A172 (cell line): ENCODE results near the gene HDAC11. TPM values are rescaled to one million over a fixed set of nuclear protein-coding genes. Genes with fewer than 3 reads are reported as not detected.
A peak's percentile ranks its signal among the peaks of the same experiment; 100 is the strongest.

ENCODE experiments used
- DNase-seq: peaks from one replicate; pipeline ENCODE4 v3.0.0-alpha.2; 2015; ENCODE audit warnings: low spot score
- total RNA-seq: library from RNA; depleted of rRNA; stranded (reverse); fragments of >200 nt; shearing (Covaris generic); gene quantifications from 2 replicates; pipeline ENCODE4 v1.2.3, GENCODE V29; 2014

HDAC11 gene
- total RNA-seq, 1 experiment from 2014 or later: 17.4 TPM

DNA sequence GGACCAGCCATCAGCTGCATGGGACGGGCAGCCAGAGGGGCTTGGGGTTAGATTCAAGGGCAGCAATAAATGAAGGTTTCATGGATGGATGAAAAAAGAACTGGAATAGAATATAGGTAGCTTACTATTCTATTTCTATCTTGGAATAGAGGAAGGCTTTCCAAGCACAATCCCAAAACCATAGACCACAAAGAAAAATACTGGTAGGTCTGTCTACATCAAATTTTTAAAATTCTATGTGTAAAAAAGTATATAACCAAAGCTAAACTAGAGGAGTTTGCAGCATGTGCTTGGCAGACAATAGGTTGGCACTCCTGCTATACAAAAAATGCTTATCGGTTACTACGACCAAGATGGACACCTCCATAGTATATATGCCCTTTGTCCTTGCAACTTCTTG is 61.6 kb downstream of the HDAC11 start:
- peak; percentile 39 for DNase-seq

DNA sequence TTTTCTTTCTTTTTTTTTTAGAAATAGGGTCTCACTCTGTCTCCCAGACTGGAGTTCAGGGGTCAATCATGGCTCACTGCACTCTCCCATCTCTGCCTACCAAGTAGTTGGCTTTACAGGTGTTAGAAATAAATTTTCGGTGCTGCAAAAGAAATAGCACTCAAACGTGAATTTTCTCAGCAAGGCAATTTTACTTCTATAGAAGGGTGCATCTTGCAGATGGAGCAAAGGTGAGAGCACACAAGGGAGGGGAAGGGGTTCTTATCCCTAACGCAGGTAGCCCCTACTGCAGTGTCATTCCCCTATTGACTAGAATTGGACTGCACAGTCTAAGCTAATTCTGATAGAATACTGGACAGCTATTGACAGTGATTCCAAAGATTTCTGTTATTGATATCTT is 62.0 kb downstream of the HDAC11 start:
- no peak for DNase-seq

DNA sequence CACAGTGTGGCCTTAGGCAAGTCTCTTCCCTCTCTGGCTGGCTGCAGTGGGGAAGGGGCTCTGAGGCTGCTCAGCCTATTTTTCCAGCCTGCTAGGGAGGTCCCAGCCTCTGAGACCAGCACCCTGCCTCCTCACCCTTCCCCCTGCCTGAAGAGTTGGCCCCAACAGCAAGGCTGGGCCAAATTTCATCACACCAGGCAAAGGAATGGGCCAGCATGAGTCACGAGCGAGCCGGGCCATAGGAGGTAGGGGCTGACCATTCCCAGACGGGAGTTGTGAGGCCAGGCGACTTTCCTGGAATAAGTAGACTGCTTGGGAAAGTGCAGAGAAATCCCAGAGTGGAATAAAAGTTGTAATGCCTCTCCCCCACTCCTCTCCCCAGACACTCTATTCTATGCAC is 63.1 kb downstream of the HDAC11 start:
- DNase-seq: peak; percentile 91

DNA sequence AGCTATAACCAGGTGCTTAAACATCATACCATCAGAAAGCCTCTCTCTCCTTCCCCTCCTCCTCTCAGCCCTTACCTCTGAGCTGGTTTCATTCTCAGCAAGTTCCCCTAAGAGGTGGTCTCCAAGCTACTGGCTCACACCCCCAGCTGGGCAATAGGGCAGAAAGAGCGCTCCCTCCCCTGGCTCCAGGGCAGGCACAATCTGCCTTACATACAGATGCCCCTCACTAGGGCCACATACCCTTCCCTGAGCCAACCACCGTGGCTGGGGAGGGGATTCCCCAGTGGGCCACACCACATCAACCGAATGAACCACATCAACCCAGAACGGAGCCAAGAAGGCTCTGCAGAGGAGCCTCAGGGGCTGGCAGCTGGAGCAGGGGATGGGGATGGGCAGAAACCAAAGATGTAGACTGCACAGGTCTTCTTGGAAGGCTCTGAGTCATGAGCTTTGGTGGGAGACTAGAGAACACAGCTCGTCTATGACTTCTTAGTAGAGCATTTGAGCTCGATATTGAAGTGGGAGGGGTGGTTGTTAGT is 64.3 kb downstream of the HDAC11 start:
- DNase-seq: peak; percentile 94

DNA sequence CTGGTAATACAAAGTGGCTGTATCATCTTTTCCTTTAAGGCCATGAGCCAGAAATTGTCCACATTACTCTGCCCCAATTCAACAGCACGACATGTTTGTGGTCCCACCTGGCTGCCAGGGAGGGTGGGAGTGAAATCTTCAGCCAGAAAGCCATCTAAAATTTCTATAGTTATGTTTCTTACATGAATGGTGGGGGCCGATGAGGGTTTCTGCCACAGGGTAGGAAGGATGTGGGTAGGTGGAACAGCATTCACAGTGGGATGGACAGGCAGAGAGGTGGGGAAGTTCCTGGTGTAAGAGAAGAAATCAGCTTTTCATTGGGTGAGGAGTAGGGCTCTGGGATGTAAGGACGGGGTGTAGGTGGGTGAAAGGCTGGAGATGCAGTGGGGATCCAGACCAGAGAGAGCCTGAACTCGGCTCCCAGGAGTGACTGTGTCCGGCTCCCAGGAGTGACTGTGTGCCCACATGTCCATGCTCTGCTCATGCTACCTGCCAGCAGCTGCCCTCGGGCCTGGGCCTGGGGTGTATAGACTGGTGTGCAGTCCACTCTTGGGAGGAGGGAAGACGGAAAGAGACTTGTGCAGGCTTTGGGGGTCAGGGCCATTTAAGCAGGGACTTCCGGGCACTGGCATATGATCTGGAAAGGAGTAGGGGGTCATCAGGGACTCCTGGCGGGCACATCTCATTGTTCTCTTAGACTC is 65.0 kb downstream of the HDAC11 start:
- no peak for DNase-seq

DNA sequence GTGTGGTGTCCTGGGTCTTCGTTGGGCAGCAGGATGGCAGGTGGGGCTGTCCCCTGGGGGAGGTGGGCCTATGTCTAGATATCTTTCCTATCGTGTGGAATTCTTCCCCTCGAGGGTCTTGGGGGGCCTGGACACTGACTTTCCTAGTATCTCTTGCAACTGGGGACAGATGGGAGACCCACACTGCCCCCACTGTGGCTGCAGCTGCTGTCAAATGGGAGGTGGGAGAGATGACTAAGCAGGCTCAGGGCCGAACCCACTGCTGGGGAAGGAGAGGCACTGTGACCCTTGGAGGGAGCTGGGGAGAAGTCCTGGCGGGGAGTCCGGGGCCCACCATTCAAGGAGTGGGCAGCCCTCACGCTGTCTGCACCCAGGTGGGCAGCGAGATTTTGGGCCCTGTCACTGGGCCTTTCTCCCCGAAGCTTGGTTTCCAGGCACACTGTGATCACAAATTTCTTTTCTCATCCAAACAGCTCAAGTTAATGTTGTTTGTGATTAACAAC is 65.9 kb downstream of the HDAC11 start:
- no peak for DNase-seq

DNA sequence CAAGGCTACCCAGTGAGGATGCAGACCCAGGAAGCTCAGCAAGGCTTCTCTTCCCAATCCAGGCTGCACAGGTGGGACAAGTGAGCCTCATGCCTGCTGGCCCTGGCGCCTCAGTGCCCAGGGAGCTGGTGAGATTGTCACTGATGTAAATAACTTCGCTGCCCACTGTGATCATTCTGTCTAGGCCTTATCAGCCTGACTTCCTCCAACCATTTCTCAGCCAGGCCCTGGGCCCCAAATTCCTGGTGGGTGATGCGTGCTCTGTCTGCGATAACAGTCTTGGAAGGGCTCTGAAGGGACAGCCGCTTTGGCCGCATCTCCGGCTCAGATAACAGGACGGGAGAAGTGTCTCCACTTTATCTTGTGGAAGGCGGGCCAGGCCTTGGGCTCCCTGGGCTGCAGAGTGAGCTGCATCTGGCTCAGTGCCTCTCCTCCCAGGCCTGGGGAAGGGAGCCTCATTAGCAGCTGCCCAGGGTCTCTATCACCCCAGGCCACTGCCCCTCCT is 66.6 kb downstream of the HDAC11 start:
- peak; percentile 89 for DNase-seq

DNA sequence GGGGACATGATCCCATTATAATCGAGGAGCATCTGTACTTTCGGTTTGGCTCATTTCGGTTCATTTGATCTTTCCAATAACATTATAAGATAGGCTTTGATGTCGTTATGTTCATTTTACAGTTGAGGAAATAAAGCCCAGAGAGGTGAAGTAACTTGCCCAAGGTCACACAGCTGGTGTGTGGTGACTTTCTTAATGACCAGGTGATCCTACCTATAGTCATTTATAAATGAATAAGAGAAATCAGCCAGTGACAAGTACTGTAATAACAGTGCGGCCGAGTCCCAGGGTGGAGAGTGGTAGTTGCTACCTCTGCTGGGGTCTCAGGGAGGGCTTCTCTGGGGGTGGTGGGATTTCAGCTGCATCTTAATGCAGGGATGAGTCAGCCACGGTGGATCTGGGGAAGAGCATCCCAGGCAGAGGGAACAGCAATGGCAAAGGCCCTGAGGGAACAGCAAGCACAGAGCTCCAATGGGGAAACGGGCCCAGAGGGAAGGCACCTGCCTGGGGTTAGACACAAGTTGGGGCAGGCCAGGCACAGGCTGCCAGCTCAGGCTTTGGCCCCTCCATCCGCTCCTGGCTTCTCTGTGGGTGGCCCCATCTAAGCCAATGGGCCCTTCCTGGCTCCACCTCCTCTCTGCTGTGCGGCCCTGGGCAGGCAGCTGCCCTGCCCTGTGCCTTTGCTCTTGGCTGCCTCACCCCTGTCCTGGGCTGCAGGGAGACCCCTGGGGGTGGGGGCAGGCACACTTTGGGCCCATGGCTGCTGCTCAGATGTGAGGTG is 67.7 kb downstream of the HDAC11 start:
- no peak for DNase-seq

DNA sequence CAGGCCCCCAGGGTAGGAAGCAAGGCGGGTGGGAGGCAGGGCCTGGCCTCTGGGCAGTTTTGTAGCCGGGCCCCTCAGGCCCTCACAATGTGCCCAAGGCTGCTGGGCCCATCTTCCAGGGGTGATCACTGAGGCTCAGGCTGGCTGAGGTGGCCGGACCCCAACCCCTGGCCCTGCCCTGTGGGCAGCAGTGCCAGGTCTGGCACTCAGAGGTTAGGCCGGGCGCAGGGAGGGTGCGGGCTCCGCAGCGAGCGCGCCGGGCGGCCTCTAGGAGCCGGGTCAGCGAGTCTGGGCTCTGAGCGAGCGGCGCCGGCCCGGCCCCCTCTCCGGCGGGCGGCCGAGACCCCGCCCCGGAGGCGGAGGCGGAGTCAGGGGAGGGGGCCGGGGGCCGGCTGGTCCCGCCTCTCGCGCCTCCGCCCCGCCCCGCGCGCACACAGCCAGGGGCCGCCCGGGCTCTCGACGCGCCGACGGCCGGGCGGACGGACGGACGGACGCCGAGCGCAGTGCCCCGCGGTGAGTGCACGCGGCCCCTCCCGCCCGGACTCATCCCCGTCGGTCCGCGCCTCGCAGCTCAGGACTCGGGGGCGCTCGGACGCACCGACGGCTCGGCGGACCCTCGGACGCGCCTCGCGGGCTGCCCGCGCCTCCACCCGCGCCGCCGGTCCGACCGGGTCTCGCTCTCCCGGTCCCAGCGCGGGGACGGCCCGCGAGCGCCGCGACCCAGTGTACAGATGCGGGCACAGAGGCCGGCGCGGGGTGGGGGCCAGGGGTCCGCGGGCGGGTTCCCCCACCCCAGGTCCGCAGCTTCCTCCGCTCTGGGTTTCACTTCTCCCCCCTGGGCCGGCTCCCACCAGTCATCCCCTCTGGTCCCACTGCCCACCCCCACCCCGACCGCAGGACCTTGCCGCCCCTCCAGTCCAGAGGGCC is 68.9 kb downstream of the HDAC11 start, which contains the start of gene FBLN2:
FBLN2 (plus strand) TSS at position 430 of the 927 bp plus-strand sequence. CDS start 21,231 bp downstream, outside the sequence.
- no peak for DNase-seq

DNA sequence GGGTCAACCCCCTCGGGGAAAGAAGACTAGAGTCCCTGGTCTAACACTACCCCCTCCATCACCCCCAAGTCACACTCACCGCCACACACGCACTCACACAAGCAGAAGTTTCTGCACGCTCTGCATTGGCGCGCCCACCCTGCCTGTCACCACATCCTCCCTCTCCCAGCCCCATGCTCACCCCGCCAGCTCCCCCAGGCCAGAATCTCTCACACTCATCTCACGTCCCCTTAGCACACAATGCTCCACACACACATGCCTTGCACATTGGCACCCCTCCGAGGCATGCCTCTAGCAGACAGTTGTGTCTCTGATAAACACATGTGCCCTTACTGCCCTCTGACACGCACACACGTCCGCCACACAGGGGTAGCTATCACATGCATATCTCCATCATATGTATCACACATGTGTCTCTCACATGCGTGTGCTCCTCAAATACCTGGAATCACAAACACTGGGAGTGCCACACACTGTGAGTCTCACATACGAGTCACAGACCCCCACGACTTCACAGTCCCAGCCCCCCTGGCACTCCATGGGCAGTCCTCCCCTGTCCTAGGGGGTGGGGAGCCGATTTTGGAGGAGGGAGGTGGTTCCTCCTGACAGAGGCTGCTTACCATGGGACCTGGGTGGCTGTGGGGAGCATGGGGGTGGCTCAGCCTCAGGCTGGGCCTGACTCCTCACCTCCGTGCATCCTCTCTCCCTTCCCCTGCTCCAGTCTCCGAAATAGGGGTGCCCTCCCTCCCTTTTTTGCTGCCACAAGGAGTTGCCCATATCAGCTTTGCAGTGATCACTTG is 69.7 kb downstream of the HDAC11 start:
- no peak for DNase-seq

DNA sequence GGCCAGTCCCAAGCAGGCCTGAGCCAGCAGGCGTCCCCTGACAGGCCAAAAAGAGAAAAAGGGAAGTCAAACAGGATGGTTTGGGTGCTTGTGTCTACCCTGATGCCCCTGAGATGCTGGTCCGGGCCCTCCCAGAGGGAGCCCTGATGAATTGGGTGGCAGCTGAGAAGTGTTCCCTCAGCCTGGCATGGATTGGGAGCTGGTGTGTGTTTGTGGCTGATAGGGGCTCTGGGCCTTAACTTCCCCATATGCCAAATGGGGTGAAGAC is 70.3 kb downstream of the HDAC11 start:
- no peak for DNase-seq

DNA sequence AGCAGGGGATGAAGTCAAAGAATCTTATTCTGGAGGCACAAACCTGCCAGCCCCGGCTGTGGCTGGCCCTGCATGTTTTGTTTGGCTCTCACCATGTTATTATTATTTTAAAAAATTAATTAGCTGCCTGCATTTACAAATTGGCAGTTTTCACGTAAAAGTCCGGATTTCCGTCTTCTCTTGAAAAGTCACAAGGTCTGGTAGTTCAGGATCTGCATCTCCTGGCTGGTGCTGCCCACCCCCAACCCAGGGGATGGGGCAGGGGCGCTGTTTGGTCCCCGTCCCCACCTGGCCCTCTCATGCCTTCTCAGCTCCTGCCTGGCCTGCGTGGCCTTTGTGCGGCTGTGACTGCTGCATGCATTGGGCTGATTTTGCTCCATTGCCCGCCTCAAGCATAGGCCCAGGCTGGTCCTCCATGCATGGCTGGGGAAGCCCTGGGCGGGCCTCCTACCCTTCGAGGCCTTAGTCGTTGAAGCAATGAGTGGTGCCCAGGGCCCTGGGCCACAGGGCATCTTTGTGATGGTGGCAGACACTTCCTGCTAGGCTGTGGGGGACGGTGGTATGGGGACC is 70.8 kb downstream of the HDAC11 start:
- no peak for DNase-seq

DNA sequence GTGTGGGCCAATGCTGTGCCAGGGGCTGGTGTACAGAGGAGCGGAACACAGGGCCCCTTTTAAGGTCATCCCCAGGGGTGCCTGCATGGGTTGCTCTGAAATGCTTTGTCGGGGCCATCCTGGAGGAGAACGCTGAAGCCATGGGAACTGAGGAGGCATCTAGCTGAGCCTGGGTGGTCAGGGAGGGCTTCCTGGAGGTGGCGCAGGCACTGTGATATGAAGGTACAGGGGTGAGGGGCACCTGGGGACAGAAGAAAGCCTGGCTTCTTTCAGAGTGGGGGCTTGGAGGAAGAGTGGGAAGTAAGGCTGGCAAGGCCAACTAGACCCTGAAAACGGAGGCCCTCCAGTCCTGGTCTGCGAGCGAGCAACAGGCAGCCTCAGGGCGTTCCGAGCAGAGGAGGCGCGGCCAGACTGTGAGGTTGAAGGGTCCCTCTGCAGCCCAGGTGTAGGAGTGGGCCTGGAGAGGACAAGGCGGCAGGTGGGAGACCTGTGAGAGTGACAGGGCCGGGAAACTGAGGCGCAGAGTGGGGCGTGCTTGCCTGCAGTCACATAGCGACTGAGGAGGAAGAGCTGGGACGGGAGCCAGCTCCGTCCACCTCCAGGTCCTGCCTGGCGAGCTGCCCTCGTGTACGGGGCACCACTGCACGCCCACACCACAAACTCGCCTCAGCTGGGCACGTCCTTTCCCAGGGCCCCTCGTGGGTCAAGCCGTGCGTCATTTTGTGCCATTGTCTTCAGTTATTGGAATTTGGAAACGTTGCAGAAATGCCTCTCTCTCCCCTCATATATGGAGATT is 72.9 kb downstream of the HDAC11 start:
- DNase-seq: no peak

DNA sequence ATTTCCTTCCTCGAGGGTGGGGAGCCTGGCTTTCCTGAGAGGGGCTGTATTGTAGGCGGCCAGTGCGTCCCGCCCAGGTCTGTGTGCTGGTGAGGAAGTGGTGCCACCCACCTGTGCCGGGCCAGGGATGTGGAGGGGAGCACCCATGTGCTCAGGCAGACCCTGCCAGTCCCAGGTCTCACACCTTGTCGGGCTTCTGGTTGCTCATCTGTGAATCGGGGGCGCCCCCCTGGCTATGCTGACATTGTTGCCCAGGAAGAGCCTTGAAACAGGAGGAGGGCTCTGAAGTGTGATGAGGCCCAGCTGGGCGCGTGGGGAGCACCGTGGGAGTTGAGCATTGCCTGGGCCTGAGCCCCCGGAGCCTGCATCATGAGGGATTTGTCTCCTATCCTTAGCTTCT is 73.6 kb downstream of the HDAC11 start:
- DNase-seq: no peak

DNA sequence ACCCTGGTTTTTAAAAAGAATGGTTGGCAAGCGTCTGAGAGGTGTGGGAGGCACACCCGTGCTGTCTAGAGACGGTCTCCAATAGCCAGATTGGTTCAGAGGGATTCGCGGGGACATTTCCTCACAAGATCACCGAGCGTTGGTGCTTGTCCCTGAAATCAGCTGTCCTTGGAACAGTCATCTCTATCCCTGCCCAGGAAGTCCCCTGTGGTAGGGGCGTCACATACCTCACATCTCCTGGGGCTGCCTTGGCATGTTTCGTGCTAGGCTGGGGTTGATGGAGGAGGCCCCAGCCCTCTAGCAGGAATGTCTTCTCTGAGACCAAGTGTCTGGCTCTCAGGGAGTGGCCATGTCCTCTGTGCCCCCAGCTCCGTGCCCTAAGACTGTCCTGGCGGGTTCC is 75.6 kb downstream of the HDAC11 start:
- DNase-seq: no peak
